OCI-LY7 (cell line): ENCODE results near the gene HOXD4. TPM values are rescaled to one million over a fixed set of nuclear protein-coding genes. Genes with fewer than 3 reads are reported as not detected.

ENCODE experiments used
- BruUV-seq: library from RNA; stranded (reverse); fragments of 400-500 nt; replicated peaks from 2 replicates; lab custom pipeline; 2021; lab: Mats Ljungman, UMichigan
- CTCF ChIA-PET: fragments of 300-600 bp; sonication (Branson Sonifier 250); formaldehyde crosslinking; loops from one replicate; lab custom pipeline; 2022; ENCODE audit warnings: antibody characterized with exemption; ENCODE audit not compliant: unreplicated experiment; lab: Charles Lee
- POLR2A ChIA-PET: fragments of 300-600 bp; sonication (Branson Sonifier 250); formaldehyde crosslinking; loops from one replicate; lab custom pipeline; 2022; ENCODE audit warnings: antibody characterized with exemption; lab: Charles Lee
- DNase-seq: peaks from one replicate; pipeline ENCODE4 v3.0.0-alpha.2; 2015; ENCODE audit warnings: low spot score
- H2AFZ ChIP-seq: fragments of 200-600 bp; sonication (generic), shearing (Covaris generic); 2 replicates; pipeline ENCODE4 v1.6.1; 2014; ENCODE audit warnings: mild to moderate bottlenecking, antibody characterized with exemption, low read length, moderate library complexity
- H3K27ac ChIP-seq: fragments of 200-600 bp; sonication (generic); 2 replicates; pipeline ENCODE4 v1.5.1; 2014; ENCODE audit warnings: mixed run types, low read depth, mild to moderate bottlenecking, moderate library complexity, low read length, inconsistent platforms; ENCODE audit not compliant: poor library complexity, severe bottlenecking
- H3K36me3 ChIP-seq: fragments of 200-600 bp; sonication (generic); 2 replicates; pipeline ENCODE4 v1.6.1; 2014; ENCODE audit warnings: mild to moderate bottlenecking, antibody characterized with exemption, low read length, moderate library complexity, mixed read lengths; ENCODE audit not compliant: insufficient read depth
- H3K4me1 ChIP-seq: fragments of 200-600 bp; sonication (generic); 2 replicates; pipeline ENCODE4 v1.5.1; 2014; ENCODE audit warnings: mild to moderate bottlenecking, low read length; ENCODE audit not compliant: insufficient read depth, poor library complexity, severe bottlenecking
- H3K4me2 ChIP-seq: fragments of 200-600 bp; sonication (generic); 2 replicates; pipeline ENCODE4 v1.6.1; 2014; ENCODE audit warnings: mild to moderate bottlenecking, low read length
- H3K4me3 ChIP-seq: fragments of 200-600 bp; sonication (generic); 2 replicates; pipeline ENCODE4 v1.5.1; 2014; ENCODE audit warnings: mild to moderate bottlenecking, low read depth, low read length; ENCODE audit not compliant: poor library complexity, severe bottlenecking
- H3K79me2 ChIP-seq: fragments of 200-600 bp; sonication (generic); 2 replicates; pipeline ENCODE4 v1.6.1; 2016; ENCODE audit warnings: low read depth, mild to moderate bottlenecking, low read length, moderate library complexity, mixed read lengths; ENCODE audit not compliant: insufficient read depth
- H3K9me2 ChIP-seq: fragments of 200-600 bp; sonication (generic); 2 replicates; pipeline ENCODE4 v1.6.1; 2016; ENCODE audit warnings: mild to moderate bottlenecking, low read length, mixed read lengths; ENCODE audit not compliant: insufficient read depth
- H3K9me3 ChIP-seq: fragments of 200-600 bp; sonication (generic); 2 replicates; pipeline ENCODE4 v1.6.1; 2014; ENCODE audit warnings: mild to moderate bottlenecking, mixed run types, low read length, mixed read lengths
- H4K20me1 ChIP-seq: fragments of 200-600 bp; sonication (generic); 2 replicates; pipeline ENCODE4 v1.6.1; 2014; ENCODE audit warnings: mild to moderate bottlenecking, antibody characterized with exemption, low read length, moderate library complexity, mixed read lengths; ENCODE audit not compliant: insufficient read depth
- EZH2phosphoT487 ChIP-seq: fragments of 200-600 bp; sonication (generic); IDR thresholded peaks from 2 replicates; pipeline ENCODE4 v1.6.1; 2018; ENCODE audit warnings: low read depth, borderline replicate concordance, mild to moderate bottlenecking, mixed run types, antibody characterized with exemption, low read length, moderate library complexity, mixed read lengths
- intact Hi-C: fragments of 100-400 bp; cut with micrococcal nuclease; formaldehyde crosslinking; loops from one replicate; pipeline ENCODE4 v1.10.0; 2022; ENCODE audit not compliant: unreplicated experiment
- total RNA-seq, 2 experiments: library from RNA; depleted of rRNA in 1 of 2; stranded (reverse); fragments of >200 nt in 1 of 2; shearing (Covaris generic) in 1 of 2; gene quantifications; 2 replicates each; pipeline ENCODE4 v1.2.3, GENCODE V29; 2014 to 2022
- TF ChIP-seq, protein P1 (sequence below): fragments of 200-600 bp; sonication (generic); conservative IDR thresholded peaks from 2 replicates; pipeline ENCODE4 v1.5.1; 2014; ENCODE audit warnings: mild to moderate bottlenecking, antibody characterized with exemption, low read length, moderate library complexity, mixed read lengths

Gene HOXD4
- total RNA-seq, 2 experiments from 2014 or later, result not detected

DNA sequence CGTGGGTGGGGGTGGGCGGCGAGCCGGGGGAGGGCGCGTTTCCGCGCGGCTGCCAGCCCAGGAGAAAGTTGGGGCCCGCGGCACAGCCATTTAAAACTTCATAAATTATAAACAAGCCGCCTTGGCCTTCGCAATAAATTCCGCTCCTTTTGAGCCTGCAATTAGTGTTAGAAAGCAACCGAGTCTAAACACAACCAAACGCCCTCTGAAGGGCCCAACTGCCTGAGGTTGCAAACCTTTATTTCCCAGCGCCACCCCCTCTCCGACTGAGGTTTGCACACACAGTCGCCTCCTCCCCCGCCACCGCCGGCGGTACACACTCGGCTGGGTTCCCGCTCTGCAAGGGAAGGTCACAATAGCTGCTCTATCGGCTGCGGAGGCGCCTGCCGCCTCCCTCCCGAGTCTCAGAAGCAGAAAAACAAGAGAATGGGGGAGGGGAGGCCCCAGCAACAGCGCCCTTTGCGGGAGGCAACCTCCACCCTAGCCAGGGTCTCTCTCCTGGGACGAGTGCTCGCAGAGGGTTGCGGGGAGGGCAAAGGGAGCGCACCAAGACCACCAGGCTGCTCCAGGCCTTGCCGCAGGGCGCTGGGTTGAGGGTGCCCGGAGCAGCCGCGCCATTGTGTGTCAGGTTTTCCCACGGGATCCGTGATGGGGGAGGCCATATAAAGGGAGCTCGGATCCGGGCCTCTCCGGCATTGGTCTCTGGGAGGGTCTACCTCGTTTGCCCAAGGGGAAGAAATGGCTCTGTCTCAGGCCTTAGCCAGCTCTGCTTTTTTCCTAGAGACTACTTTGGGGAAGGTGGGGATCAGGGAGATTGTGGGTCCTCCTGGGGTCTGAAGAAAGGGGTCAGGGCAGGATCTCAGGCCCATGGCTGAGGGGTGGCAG, 23.7 kb downstream of the HOXD4 start:
- Histone ChIP-seq H3K36me3 (no peaks in the 10 kb centered on the region), H4K20me1 (no peaks in the 10 kb centered on the region), H3K4me2 (no peak overlapping the region), H2AFZ (no peak overlapping the region), H3K4me1 (no peaks in the 10 kb centered on the region), H3K9me2 (no peaks in the 10 kb centered on the region), H3K4me3 (no peak overlapping the region), H3K9me3 (no peaks in the 10 kb centered on the region), H3K27ac (no peak overlapping the region), H3K79me2 (no peaks in the 10 kb centered on the region)
- POLR2A ChIA-PET, result interaction anchor here (0.6 kb wide), 2 partner anchors 102 to 999 kb away, joined by 3 to 5 read pairs; no protein-coding TSS in a partner anchor
- no peak for TF ChIP-seq EZH2phosphoT487
- TF ChIP-seq, protein P1, sequence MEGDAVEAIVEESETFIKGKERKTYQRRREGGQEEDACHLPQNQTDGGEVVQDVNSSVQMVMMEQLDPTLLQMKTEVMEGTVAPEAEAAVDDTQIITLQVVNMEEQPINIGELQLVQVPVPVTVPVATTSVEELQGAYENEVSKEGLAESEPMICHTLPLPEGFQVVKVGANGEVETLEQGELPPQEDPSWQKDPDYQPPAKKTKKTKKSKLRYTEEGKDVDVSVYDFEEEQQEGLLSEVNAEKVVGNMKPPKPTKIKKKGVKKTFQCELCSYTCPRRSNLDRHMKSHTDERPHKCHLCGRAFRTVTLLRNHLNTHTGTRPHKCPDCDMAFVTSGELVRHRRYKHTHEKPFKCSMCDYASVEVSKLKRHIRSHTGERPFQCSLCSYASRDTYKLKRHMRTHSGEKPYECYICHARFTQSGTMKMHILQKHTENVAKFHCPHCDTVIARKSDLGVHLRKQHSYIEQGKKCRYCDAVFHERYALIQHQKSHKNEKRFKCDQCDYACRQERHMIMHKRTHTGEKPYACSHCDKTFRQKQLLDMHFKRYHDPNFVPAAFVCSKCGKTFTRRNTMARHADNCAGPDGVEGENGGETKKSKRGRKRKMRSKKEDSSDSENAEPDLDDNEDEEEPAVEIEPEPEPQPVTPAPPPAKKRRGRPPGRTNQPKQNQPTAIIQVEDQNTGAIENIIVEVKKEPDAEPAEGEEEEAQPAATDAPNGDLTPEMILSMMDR, result no peak
- BruUV-seq, result no TSS peak
- DNase-seq, result no peak
- intact Hi-C loops, result no loop called here
- CTCF ChIA-PET, result no interaction called here

DNA sequence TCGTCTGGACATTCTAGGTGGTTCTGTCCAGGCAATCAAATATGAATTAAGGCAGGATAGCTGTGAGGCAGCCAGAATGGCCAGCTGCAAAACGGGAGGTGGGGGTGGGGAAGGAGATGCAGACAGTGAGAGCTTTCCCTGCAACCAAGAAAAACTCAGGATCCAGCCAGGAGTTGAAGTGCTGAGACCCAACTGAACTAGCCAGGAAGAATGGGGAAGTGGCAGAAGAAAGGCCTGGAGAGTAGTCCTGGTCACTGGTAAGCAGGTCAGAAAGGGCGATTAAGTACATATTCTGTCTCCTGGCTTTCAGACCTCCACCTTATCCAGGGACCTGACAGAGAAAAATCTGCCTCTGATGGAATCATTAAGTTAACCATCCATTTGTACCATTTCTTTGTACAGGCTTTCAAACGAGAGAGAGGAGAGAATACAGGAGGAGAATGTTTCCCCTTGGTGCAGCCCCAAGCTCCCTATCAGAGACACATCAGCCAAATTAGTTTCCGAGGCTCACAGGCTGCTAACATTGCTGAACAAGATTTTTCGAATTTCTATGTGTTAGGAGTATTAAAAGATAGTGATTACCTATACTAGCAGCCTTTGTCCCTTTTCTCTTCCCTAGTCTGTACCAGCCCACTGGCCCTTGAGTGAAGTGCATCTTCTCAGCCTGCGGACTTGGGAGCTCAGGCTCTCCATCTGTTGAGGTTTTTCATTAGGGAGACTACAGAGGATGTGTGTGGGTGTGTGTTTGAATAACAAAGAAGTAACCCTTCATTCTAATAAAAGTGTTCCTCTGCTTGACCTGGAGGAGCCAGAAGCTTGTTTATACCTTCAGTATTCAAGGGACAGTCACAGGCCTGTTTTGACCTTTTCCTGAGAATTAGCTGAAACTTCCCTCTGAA, 24.6 kb downstream of the HOXD4 start:
- DNase-seq, result no peak
- CTCF ChIA-PET, result no interaction called here
- Histone ChIP-seq H3K4me2 (no peak overlapping the region), H3K79me2 (no peaks in the 10 kb centered on the region), H3K36me3 (no peaks in the 10 kb centered on the region), H3K4me1 (no peaks in the 10 kb centered on the region), H3K27ac (no peak overlapping the region), H3K9me3 (no peaks in the 10 kb centered on the region), H3K4me3 (no peak overlapping the region), H4K20me1 (no peaks in the 10 kb centered on the region), H2AFZ (no peak overlapping the region), H3K9me2 (no peaks in the 10 kb centered on the region)
- POLR2A ChIA-PET, result no interaction called here
- intact Hi-C loops, result no loop called here
- BruUV-seq, result no TSS peak
- no peak for TF ChIP-seq EZH2phosphoT487
- TF ChIP-seq, protein P1, result no peak
